Loucy (cell line): Measurements from ENCODE around the gene SEC11C.

ENCODE experiments used
- H2AFZ ChIP-seq: fragments of 200-600 bp; sonication (generic); 2 replicates; pipeline ENCODE4 v1.6.0; 2016; ENCODE audit warnings: antibody characterized with exemption, mild to moderate bottlenecking, low read length, moderate library complexity
- H3F3A ChIP-seq: fragments of 200-600 bp; 2 replicates; pipeline ENCODE4 v1.6.0; 2016; ENCODE audit warnings: antibody characterized with exemption, low read depth, mild to moderate bottlenecking
- H3K27me3 ChIP-seq: fragments of 200-600 bp; sonication (generic); 2 replicates; pipeline ENCODE4 v1.6.1; 2014; ENCODE audit warnings: low read length, mild to moderate bottlenecking; ENCODE audit not compliant: insufficient read depth, poor library complexity, severe bottlenecking
- H3K36me3 ChIP-seq: fragments of 200-600 bp; sonication (generic); 2 replicates; pipeline ENCODE4 v1.6.1; 2016; ENCODE audit warnings: low read length; ENCODE audit not compliant: insufficient read depth
- H3K4me1 ChIP-seq: fragments of 200-600 bp; sonication (generic); 2 replicates; pipeline ENCODE4 v1.5.1; 2014; ENCODE audit warnings: low read length, mild to moderate bottlenecking; ENCODE audit not compliant: insufficient read depth, poor library complexity, severe bottlenecking
- H3K4me2 ChIP-seq: fragments of 200-600 bp; sonication (generic); 2 replicates; pipeline ENCODE4 v1.6.0; 2014; ENCODE audit warnings: antibody characterized with exemption, low read length, low read depth, mild to moderate bottlenecking; ENCODE audit not compliant: poor library complexity, severe bottlenecking
- H3K4me3 ChIP-seq: fragments of 200-600 bp; sonication (generic); 2 replicates; pipeline ENCODE4 v1.5.1; 2014; ENCODE audit warnings: low read length, mild to moderate bottlenecking, mixed read lengths; ENCODE audit not compliant: poor library complexity, severe bottlenecking
- H3K79me2 ChIP-seq: fragments of 200-600 bp; sonication (generic); 2 replicates; pipeline ENCODE4 v1.6.1; 2014; ENCODE audit warnings: low read length; ENCODE audit not compliant: insufficient read depth
- H3K9ac ChIP-seq: fragments of 200-600 bp; sonication (generic); 2 replicates; pipeline ENCODE4 v1.6.0; 2014; ENCODE audit warnings: mild to moderate bottlenecking, low read depth, low read length, moderate library complexity; ENCODE audit not compliant: poor library complexity, severe bottlenecking
- H3K9me2 ChIP-seq: fragments of 200-600 bp; sonication (generic); replicated peaks from 2 replicates; pipeline ENCODE4 v1.6.1; 2016; ENCODE audit warnings: low read depth, low read length, mixed read lengths
- H3K9me3 ChIP-seq: fragments of 200-600 bp; sonication (generic); 2 replicates; pipeline ENCODE4 v1.6.1; 2014; ENCODE audit warnings: mild to moderate bottlenecking, antibody characterized with exemption, low read length, low read depth; ENCODE audit not compliant: insufficient read depth
- H4K20me1 ChIP-seq: fragments of 200-600 bp; sonication (generic); 2 replicates; pipeline ENCODE4 v1.6.0; 2014; ENCODE audit warnings: antibody characterized with exemption, low read length, mild to moderate bottlenecking; ENCODE audit not compliant: insufficient read depth, poor library complexity, severe bottlenecking
- EZH2phosphoT487 ChIP-seq: fragments of 200-600 bp; IDR thresholded peaks from 2 replicates; pipeline ENCODE4 v1.6.1; 2018; ENCODE audit warnings: antibody characterized with exemption, mild to moderate bottlenecking, moderate library complexity, borderline replicate concordance
- TF ChIP-seq, protein P1 (sequence below): fragments of 200-600 bp; sonication (generic); conservative IDR thresholded peaks from 2 replicates; pipeline ENCODE4 v1.5.1; 2014; ENCODE audit warnings: mild to moderate bottlenecking, antibody characterized with exemption, low read length

SEC11C gene

GRCh38 chr18:59124370-59124704, 15.3 kb upstream of the SEC11C start:
- TF ChIP-seq EZH2phosphoT487, result no peak
- TF ChIP-seq, protein P1, sequence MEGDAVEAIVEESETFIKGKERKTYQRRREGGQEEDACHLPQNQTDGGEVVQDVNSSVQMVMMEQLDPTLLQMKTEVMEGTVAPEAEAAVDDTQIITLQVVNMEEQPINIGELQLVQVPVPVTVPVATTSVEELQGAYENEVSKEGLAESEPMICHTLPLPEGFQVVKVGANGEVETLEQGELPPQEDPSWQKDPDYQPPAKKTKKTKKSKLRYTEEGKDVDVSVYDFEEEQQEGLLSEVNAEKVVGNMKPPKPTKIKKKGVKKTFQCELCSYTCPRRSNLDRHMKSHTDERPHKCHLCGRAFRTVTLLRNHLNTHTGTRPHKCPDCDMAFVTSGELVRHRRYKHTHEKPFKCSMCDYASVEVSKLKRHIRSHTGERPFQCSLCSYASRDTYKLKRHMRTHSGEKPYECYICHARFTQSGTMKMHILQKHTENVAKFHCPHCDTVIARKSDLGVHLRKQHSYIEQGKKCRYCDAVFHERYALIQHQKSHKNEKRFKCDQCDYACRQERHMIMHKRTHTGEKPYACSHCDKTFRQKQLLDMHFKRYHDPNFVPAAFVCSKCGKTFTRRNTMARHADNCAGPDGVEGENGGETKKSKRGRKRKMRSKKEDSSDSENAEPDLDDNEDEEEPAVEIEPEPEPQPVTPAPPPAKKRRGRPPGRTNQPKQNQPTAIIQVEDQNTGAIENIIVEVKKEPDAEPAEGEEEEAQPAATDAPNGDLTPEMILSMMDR, result no peak
- Histone ChIP-seq H3F3A (no peaks in the 10 kb centered on the region), H2AFZ (no peak overlapping the region), H3K4me3 (no peak overlapping the region), H3K4me1 (no peaks in the 10 kb centered on the region), H3K36me3 (no peaks in the 10 kb centered on the region), H3K4me2 (no peak overlapping the region), H3K79me2 (no peaks in the 10 kb centered on the region), H3K27me3 (peaks cover 3% of the 10 kb centered on the region), H4K20me1 (no peaks in the 10 kb centered on the region), H3K9me3 (no peaks in the 10 kb centered on the region), H3K9me2 (no peaks in the 10 kb centered on the region), H3K9ac (no peak overlapping the region)

- peaks cover 3% of the 10 kb centered on the region for H3K27me3 ChIP-seq
- no peaks in the 10 kb centered on the region for H3K9me2 ChIP-seq
- H3K9me3 ChIP-seq, result no peaks in the 10 kb centered on the region
- H4K20me1 ChIP-seq, result no peaks in the 10 kb centered on the region
- no peak overlapping the region for H3K9ac ChIP-seq
- H3K79me2 ChIP-seq, result no peaks in the 10 kb centered on the region
- H3K36me3 ChIP-seq, result no peaks in the 10 kb centered on the region
- TF ChIP-seq, protein P1, result no peak
- H3K4me3 ChIP-seq, result no peak overlapping the region
- no peak overlapping the region for H3K4me2 ChIP-seq
- H3F3A ChIP-seq, result no peaks in the 10 kb centered on the region
- H3K4me1 ChIP-seq, result no peaks in the 10 kb centered on the region
- no peak overlapping the region for H2AFZ ChIP-seq
These were observed 12.6 kb upstream of the SEC11C start for GRCh38 chr18:59127047-59127446.

GRCh38 chr18:59129951-59130703, 9.6 kb upstream of the SEC11C start:
- Histone ChIP-seq H3K4me2 (no peak overlapping the region), H4K20me1 (no peaks in the 10 kb centered on the region), H3K4me3 (no peak overlapping the region), H3K4me1 (no peaks in the 10 kb centered on the region), H3F3A (no peaks in the 10 kb centered on the region), H3K9me3 (no peaks in the 10 kb centered on the region; the same call in 1 of the 2 replicates), H3K36me3 (no peaks in the 10 kb centered on the region), H3K9me2 (no peaks in the 10 kb centered on the region), H3K9ac (no peak overlapping the region), H2AFZ (no peak overlapping the region), H3K79me2 (no peaks in the 10 kb centered on the region), H3K27me3 (no peaks in the 10 kb centered on the region)
- TF ChIP-seq, protein P1, result no peak
- TF ChIP-seq EZH2phosphoT487, result no peak
